A549 treated with dexamethasone at 1 μM for 4 hours (cell line): ENCODE data around the gene TRPM4. TPM values are rescaled to one million over a fixed set of nuclear protein-coding genes. Genes with fewer than 3 reads are reported as not detected.

ENCODE experiments used
- total RNA-seq: library from RNA; stranded (reverse); fragments of 200-300 nt; extraction: Qiagen RNA extraction; gene quantifications from 5 replicates; pipeline ENCODE4 v1.2.3, GENCODE V29; 2022

The TRPM4 gene
- 6.5 to 11.6 TPM (median 8.7 TPM) in 5 replicates for total RNA-seq

DNA sequence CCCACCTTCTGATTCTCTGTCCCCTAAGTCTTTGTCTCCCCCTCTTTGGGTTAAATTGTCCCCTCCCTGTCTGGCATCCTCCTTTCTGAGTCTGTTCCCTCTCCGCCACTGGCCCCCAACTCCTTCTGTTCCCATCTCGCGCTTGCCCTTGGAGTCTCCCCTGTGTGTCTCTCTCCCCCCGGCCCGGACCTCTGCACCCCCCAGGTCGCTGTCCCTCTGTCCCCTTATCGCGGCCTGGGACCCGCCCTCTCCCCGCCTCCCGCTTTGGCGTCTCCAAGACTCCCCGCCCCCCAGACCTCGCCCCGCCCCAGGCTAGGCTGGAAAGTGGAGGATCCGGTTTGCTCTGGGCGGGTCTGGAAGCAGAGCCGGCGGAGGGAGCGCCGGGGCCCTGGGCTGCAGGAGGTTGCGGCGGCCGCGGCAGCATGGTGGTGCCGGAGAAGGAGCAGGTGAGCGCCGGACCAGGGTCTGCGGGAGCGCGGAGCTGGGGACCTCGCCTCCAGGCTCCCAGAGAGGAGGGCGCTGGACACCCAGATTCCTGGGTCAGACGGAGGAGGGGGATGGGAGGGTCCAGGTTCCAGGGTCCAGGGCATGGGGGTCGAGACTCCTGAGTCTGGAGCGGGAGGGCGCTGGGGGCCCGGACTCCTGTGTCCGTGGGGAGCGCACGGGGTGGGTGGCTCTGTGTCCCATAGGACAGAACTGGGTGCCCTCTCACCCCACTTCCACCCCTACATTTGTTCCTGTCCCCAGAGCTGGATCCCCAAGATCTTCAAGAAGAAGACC lies at the start of gene TRPM4:
TSS of gene TRPM4 (plus strand) at position 348 of the 780 bp plus-strand sequence. CDS start at position 423, 75 bp downstream.

DNA sequence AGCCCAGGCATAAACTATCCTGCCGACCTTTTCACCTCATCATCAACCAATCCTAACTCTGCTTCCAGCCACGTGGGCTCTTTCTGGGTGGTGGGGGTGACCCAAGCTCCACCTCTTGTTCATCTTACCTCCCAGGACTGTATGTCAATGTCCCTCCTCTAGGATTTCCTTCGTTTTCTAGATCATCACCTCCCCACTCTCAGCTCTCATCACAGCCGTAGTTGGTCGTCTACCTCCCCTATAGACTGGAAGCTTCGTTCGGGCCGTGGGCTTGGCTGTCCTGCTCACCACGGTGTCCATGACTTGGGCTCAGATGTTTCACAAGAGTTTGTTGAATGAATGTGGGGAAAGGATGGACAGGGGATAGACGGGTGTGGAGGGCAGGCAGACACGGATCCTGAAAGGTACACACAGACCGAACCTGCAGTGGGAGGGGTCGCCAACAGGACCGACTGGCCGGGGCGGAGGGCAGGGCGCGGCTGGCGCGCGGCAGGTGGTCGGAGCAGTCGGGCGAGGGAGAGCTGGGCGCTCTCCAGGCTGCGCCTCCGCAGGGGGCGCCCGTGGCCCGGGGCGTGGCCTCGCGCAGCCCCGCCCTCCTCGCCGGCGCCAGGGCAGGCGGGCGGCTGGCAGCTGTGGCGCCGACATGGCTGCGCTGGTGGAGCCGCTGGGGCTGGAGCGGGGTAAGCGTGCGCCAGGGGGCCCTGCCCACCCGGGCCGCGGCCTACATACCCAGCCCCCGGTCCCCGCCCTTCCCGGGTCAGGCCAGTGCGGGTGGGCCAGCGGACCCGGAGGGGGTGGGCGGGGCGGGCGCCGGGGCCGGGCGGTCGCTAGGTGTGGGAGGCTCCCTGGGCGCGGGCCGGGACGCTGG lies 43.6 kb upstream of the TRPM4 start, which contains the start of gene LIN7B:
TSS of gene LIN7B (plus strand) at position 609 of the 868 bp plus-strand sequence. CDS start at position 644, 35 bp downstream.

DNA sequence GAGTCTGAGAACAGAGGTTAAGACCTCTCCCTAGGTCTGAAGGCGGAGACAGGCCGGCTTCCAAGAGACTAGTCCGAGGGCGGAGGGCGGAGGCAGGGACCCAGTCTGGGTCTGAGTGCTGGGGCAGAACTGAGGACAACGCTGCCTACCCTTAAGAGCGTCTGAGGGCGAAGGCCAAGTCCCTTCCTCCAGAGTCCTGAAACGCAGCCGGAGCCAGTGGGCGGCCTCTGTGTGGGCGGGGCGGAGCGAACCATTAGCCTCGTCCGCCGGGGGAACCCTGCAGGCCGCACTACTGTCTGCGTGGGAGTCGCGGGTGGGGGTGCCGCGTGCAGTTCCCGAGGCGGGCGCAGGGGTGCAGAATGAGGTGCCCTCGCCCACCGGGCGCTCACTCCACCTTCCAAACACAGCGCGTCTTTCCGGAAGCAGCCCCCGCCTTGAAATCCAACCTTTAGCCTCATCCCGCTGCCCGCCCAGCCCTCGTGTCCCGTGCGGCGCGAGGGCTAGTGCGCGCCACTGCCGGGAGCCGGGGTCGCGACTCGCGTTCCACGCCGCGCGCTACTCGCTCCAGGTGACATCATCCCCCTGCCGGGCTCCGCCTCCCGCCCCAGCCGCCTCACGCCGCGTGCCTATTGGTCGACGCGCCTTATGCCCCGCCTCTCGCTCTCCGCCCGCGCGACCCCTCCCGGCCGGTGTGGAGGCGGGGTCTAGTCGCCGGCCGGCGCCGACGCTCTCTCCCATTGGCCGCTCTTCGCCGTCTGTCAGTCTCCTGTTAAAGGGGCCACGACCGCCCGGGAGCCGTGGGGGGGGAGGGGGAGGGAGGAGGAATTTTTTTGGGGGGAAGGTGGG lies 38.8 kb upstream of the TRPM4 start, which contains the start of gene C19orf73:
TSS of gene C19orf73 (minus strand) at position 579 of the 846 bp plus-strand sequence. CDS start at position 458, 121 bp downstream.

DNA sequence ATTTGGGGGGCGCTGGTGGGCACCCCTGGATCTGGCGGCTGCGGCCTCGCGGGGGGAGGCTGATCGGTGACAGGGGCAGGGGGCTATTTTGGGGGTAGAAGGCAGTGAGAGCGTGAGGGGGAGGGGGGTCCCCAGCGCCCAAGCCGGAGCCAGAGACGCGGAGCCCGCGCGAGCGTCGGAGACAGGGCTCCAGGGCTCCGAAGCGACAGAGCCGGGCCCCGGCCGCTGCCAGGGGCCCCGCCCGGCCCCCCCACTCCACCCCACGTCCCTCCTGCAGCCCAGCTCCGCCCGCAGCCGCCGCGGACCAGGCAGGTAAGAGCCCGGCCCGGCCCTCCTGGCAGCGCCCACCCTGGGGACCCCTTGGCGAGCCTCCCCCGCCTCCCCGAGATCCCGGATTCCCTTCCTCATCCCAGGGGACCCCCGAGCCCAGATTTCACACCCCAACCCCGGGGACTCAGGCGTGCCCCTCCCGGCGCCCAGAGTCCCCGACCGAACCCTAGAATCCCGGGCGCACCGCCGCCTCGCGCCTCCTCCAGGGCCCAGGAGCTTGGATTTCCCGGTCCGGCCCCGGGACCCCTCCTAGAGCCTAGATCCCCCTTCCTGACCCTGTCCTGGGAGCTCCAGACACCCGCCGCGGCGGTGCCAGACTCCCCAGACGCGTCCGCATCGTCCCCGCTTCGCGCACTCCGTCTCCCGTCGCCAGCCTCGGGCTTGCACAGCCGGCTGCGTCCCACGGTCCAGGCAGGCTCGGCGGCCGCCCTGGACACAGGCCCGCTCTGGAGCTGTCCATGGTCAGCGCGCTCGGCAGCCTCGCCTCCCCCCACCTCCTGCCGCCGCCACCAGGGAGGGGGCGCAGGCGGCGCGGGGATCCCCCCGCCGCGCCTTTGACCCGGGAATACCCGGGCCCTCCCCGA lies 37.9 kb upstream of the TRPM4 start, which contains the start of gene PPFIA3:
TSS of gene PPFIA3 (plus strand) at position 134 of the 914 bp plus-strand sequence. CDS start 8,330 bp downstream, outside the sequence.

DNA sequence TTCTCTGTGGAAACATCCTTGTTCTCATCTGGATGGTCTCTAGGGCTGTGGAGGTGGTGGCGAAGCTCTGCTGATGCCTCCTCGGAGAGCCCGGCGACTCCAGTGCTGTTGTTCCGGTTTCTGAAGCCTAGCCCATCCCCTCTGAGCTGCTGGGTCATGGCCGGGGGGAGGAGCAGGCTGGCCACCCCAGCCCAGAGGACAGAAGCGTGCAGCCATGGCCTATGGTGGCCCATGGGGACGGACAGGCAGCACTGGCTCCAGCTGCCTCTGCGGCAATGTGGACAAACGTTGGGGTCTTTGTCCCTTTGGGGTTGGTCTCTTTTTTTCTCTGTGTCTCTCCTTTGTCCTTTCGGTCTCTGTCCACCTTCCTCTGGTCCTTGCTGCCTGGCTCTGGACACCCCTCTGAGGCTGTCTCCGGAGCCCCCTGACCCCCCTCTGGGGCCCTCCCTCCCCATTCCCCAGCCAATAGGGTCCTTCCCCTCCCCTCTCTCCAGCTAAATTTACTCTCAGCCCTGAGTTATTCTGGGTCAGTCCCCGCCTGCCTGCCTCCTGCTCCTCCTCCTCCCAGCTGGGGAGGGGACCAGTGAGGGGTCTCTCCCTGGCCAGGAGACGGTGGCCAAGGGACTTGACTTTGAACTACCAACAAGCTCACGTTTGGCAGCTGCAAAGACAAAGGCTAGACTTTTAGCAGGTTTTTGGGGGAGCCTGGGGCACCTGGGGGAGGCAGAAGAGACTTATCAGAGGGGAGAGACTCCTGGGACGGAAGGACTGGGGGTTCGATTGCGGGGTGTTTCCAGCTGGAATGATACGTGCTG lies 2.4 kb upstream of the TRPM4 start, which contains the start of gene HRC:
TSS of gene HRC (minus strand) at position 392 of the 815 bp plus-strand sequence. CDS start at position 233, 159 bp downstream.

Other genes with a start within 250 kb of the TRPM4 start
- gene DHDH, start 224.1 kb upstream of the TRPM4 start, total RNA-seq = 0.62 to 1.5 TPM (median 1.2 TPM) in 5 replicates
- 254 to 381 TPM (median 326 TPM) in 5 replicates for gene BAX, start 202.9 kb upstream of the TRPM4 start, total RNA-seq
- 16,748 to 23,741 TPM (median 18,953 TPM) in 5 replicates for gene FTL, start 192.5 kb upstream of the TRPM4 start, total RNA-seq
- 17.3 to 24.3 TPM (median 21.1 TPM) in 5 replicates for gene GYS1, start 164.5 kb upstream of the TRPM4 start, total RNA-seq
- gene RUVBL2, start 163.9 kb upstream of the TRPM4 start, total RNA-seq = 224 to 281 TPM (median 256 TPM) in 5 replicates
- gene LHB, start 140.7 kb upstream of the TRPM4 start, total RNA-seq = 0.19 TPM in 1 of 5 replicates, not detected in the others
- gene CGB3, start 133.5 kb upstream of the TRPM4 start, total RNA-seq = not detected in 5 replicates
- 0.12 to 0.36 TPM (median 0.24 TPM) in 4 of 5 replicates, not detected in the other for gene CGB2, start 125.9 kb upstream of the TRPM4 start, total RNA-seq
- 0.14 TPM in 1 of 5 replicates, not detected in the others for gene CGB1, start 120.9 kb upstream of the TRPM4 start, total RNA-seq
- 0.20 to 0.72 TPM (median 0.42 TPM) in 4 of 5 replicates, not detected in the other for gene CGB5, start 113.9 kb upstream of the TRPM4 start, total RNA-seq
- 1.5 to 3.0 TPM (median 2.7 TPM) in 5 replicates for gene CGB8, start 108.7 kb upstream of the TRPM4 start, total RNA-seq
- 0.23 to 0.86 TPM (median 0.45 TPM) in 5 replicates for gene CGB7, start 100.0 kb upstream of the TRPM4 start, total RNA-seq
- 0.24 to 0.75 TPM (median 0.67 TPM) in 5 replicates for gene NTF4, start 93.0 kb upstream of the TRPM4 start, total RNA-seq
- not detected in 5 replicates for gene KCNA7, start 85.1 kb upstream of the TRPM4 start, total RNA-seq
- 256 to 381 TPM (median 350 TPM) in 5 replicates for gene SNRNP70, start 72.3 kb upstream of the TRPM4 start, total RNA-seq
- 3.6 to 9.0 TPM (median 6.9 TPM) in 5 replicates for gene LIN7B, start 43.4 kb upstream of the TRPM4 start, total RNA-seq
- gene C19orf73, start 38.6 kb upstream of the TRPM4 start, total RNA-seq = 0.82 to 1.9 TPM (median 1.3 TPM) in 5 replicates
- gene PPFIA3, start 38.2 kb upstream of the TRPM4 start, total RNA-seq = 4.2 to 6.2 TPM (median 5.9 TPM) in 5 replicates
- gene HRC, start 2.4 kb upstream of the TRPM4 start, total RNA-seq = not detected in 5 replicates
- 0.67 to 1.4 TPM (median 0.89 TPM) in 5 replicates for gene SLC6A16, start 167.4 kb downstream of the TRPM4 start, total RNA-seq
- not detected in 5 replicates for gene CD37, start 177.6 kb downstream of the TRPM4 start, total RNA-seq
- gene TEAD2, start 204.6 kb downstream of the TRPM4 start, total RNA-seq = 14.1 to 19.5 TPM (median 17.1 TPM) in 5 replicates
- gene DKKL1, start 206.1 kb downstream of the TRPM4 start, total RNA-seq = 0.30 to 0.76 TPM (median 0.55 TPM) in 5 replicates
- not detected in 5 replicates for gene KASH5, start 230.5 kb downstream of the TRPM4 start, total RNA-seq